Activated T-helper 1 cell treated with anti-CD3 and anti-CD28 coated beads, Interleukin-2, amount 50 U/mL, for 16 hours (primary cell): ENCODE measurements around the gene ALKBH7.

ENCODE experiments used
- DNase-seq, 2 donors: peaks; one replicate each; pipeline ENCODE4 v3.0.0-alpha.2; 2020; ENCODE audit warnings: low read depth in 1 of 2, low spot score in 1 of 2

The ALKBH7 gene

DNA sequence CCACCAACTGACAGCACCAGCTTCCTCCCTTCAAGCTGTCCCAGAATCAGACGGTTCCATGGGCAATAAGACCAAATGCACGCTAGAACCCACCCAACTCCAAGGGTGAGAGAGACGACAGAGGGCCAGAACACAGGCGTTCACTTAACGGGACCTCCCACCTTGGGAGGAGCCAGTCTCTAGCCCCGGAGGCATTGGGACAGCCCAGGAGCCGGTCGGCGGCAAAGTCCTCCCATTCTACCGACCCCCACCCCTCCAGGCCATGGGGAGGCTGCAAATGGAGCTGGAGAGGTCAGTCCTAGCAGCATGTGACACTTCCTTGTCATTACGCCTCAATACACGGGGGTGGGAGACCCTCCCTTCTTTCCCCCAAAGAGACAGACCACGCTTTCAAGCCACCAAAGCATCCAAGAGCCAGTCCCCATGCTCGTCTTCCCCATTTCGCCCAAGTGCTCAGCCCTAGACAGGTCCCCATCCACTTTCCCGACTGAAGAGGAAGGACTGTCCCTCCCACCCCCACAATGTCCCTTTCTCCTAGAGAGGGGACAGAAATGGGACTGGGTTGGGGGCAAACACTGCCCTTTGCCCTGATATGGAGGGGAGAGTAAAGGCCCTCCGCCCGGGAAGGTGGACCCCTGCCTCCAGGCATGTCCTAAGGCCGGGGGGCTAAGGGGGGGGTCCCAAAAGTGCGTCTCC is 51.1 kb downstream of the ALKBH7 start:
- DNase-seq = no peak

DNA sequence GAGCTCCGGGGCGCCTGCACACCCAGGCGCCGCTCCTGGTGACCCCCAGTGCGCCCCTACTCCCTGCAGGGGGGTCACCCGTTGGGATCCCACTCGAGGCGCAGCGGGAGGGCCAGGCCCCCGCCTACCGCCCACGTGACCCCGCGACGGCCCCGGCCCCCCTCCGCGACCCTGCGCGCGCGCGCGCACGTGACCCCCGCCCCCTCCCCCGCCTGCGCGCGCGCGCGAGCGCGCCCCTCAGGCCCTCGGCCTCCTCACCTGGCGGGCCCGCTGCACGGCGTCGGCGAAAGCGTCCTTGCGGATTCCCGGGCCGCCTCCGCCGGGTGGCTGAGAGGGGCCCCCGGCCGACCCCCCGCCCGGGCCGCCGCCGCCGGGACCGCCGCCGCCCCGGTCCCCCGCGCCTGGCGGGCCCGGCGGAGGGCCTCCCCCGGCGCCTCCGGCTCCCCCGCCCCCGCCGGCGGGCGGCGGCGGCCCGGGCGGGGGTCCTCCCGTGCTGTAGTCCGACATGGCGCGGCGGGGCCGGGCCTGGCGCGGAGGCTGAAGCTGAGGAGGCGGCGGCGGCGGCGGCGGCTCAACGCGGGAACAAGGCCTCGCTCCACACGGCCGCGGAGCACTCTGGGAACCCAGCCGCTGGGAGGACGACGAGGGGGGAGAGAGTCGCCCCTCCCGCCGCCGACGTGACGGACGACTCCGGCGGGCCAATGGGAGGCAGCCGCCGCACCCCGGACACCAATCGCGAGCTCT is 51.8 kb downstream of the ALKBH7 start, which contains the start of gene KHSRP:
KHSRP (minus strand) TSS at position 617 of the 744 bp plus-strand sequence; CDS start at position 507, 110 bp downstream.
- peak in 1 of 2 donors; percentile 34 for DNase-seq
